Left lung (tissue), 10 donors: ENCODE data around the gene HAPLN2. TPM values are rescaled to one million over a fixed set of nuclear protein-coding genes. Genes with fewer than 3 reads are reported as not detected.
"Not testable (repeated sequence)": the region's sequence is repeated elsewhere in the genome, so short reads cannot be mapped to it uniquely, and the experiment has no call there.

ENCODE experiments used
- ATAC-seq: fragments of 200-7000 bp; cut with Tn5 transposase; one replicate; pipeline ENCODE4 v1.9.1; 2020; ENCODE audit warnings: moderate library complexity
- DNase-seq, 4 donors: peaks; one replicate each; pipeline ENCODE4 v3.0.0-alpha.2; 2013 to 2020
- H3K27ac ChIP-seq, 2 donors: fragments of 200-600 bp; sonication (generic) in 1 of 2; one replicate each; pipeline versions ENCODE4 v1.5.0 to v1.8.0; 2020 to 2021
- H3K27me3 ChIP-seq, 2 donors: fragments of 200-600 bp; sonication (generic) in 1 of 2; one replicate each; pipeline versions ENCODE4 v1.5.0 to v1.8.0; 2020 to 2021
- H3K36me3 ChIP-seq, 2 donors: fragments of 200-600 bp; sonication (generic) in 1 of 2; one replicate each; pipeline versions ENCODE4 v1.5.0 to v1.8.0; 2020 to 2021
- H3K4me1 ChIP-seq, 2 donors: fragments of 200-600 bp; one replicate each; pipeline ENCODE4 v1.8.0; 2021
- H3K4me3 ChIP-seq, 2 donors: fragments of 200-600 bp; sonication (generic) in 1 of 2; one replicate each; pipeline versions ENCODE4 v1.5.0 to v1.8.0; 2020 to 2021; ENCODE audit warnings: mild to moderate bottlenecking in 1 of 2
- H3K9me3 ChIP-seq, 2 donors: fragments of 200-600 bp; sonication (generic) in 1 of 2; one replicate each; pipeline versions ENCODE4 v1.5.0 to v1.8.0; 2020 to 2021
- intact Hi-C, 2 donors: fragments of 100-400 bp; cut with DNase I; formaldehyde crosslinking; loops; one replicate each; pipeline versions ENCODE4 v1.11.2 to v1.14.2; 2022
- polyA plus RNA-seq, 6 donors: library from polyadenylated mRNA; unstranded; fragments of 120-200 nt; gene quantifications; one replicate each; pipeline ENCODE4 v1.2.1, GENCODE V29; 2013; ENCODE audit not compliant: insufficient read length in 6 of 6
- total RNA-seq, 2 donors: library from RNA; stranded (reverse); fragmentation: NEBNext Ultra II Directional; extraction: Animal tissue kit (Norgen Biotek cat#: 25700); gene quantifications; one replicate each; pipeline ENCODE4 v1.2.1, GENCODE V29; 2021
- TF ChIP-seq, protein P1 (sequence below), 2 donors: fragments of 200-600 bp; sonication (generic) in 1 of 2; IDR thresholded peaks; one replicate each; pipeline versions ENCODE4 v1.5.0 to v1.8.0; 2021; ENCODE audit warnings: antibody characterized with exemption in 2 of 2
- donor health status: DM: no; HTN: yes; CAD: no.
- donor health status: DM: no; HTN: no; CAD: no.

The HAPLN2 gene
- total and polyA plus RNA-seq, 8 donors = 0.15 to 0.50 (median 0.33) TPM; not detected in 1

DNA sequence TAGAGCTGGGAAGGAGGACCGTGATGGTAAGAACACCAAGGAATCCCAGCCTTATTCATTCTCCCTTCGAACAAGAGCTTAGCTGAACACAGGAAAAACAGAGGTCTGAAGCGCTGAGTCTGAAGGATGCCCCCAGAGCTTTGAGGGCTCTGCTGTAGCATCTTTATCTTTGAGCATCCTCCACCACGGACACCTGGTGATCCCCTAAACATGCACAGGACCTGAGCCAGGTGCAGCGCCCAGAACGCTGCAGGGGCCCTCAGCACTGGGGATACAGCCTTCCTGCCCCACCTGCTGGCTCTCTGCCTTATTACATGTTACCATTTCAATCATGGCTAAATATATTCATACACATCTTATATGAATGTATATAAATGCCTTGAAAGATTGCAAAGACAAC lies 10.2 kb upstream of the HAPLN2 start:
- no peak overlapping the region for H3K27ac ChIP-seq
- no peaks in the 10 kb centered on the region for H3K36me3 ChIP-seq
- TF ChIP-seq, protein P1, sequence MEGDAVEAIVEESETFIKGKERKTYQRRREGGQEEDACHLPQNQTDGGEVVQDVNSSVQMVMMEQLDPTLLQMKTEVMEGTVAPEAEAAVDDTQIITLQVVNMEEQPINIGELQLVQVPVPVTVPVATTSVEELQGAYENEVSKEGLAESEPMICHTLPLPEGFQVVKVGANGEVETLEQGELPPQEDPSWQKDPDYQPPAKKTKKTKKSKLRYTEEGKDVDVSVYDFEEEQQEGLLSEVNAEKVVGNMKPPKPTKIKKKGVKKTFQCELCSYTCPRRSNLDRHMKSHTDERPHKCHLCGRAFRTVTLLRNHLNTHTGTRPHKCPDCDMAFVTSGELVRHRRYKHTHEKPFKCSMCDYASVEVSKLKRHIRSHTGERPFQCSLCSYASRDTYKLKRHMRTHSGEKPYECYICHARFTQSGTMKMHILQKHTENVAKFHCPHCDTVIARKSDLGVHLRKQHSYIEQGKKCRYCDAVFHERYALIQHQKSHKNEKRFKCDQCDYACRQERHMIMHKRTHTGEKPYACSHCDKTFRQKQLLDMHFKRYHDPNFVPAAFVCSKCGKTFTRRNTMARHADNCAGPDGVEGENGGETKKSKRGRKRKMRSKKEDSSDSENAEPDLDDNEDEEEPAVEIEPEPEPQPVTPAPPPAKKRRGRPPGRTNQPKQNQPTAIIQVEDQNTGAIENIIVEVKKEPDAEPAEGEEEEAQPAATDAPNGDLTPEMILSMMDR (IDR thresholded peaks at IDR 0.05) = no peak
- no peak overlapping the region for H3K4me3 ChIP-seq
- intact Hi-C loops = loop anchor here in 1 of 2 donors (5.0 to 10.0 kb wide), 2 partner anchors 154 to 227 kb away; no protein-coding TSS in a partner anchor
- no peak for DNase-seq
- peak; percentile 72 for ATAC-seq
- H3K4me1 ChIP-seq = no peaks in the 10 kb centered on the region
- H3K27me3 ChIP-seq = peaks cover 0 to 39% of the 10 kb centered on the region in 2 donors
- no peaks in the 10 kb centered on the region for H3K9me3 ChIP-seq

DNA sequence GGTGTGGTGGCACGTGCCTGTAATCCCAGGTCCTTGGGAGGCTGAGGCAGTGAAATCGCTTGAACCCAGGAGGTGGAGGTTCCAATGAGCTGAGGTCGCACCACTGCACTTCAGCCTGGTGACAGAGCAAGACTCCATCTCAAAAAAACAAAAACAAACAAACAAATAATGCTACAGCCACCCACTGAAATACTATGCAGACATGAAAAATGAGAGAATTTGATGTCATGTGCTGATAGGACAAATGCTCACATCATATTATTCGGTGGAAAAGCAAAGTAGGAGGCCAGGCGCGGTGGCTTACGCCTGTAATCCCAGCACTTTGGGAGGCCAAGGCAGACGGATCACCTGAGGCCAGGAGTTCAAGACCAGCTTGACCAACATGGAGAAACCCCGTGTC lies 9.1 kb upstream of the HAPLN2 start:
- H3K9me3 ChIP-seq, H3K4me1 ChIP-seq, ATAC-seq, H3K36me3 ChIP-seq, H3K4me3 ChIP-seq, intact Hi-C loops, H3K27ac ChIP-seq, DNase-seq: not testable (repeated sequence)
- peaks cover 0 to 39% of the 10 kb centered on the region in 2 donors for H3K27me3 ChIP-seq

DNA sequence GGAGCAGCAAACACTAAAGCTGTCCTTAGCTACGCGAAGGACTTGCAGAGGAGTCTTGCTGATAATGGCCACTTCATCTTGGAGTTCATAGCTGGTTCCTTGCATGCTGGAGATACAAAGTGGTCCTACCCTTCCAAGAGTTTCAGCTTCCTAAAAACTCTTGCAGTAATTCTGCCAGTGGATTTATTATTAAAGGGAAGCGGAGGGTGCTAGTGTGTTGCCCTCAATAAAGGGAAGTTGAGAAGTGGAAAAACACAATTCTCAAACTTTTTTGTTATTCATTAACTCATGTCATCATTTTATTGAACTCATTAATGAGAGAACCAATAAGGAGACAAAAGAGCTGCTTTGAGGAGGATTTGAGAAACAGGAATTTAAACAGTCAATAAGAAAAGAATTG lies 6.5 kb upstream of the HAPLN2 start:
- no peak overlapping the region for H3K4me3 ChIP-seq
- H3K27ac ChIP-seq = no peak overlapping the region
- peaks cover 0 to 59% of the 10 kb centered on the region in 2 donors for H3K27me3 ChIP-seq
- TF ChIP-seq, protein P1 (IDR thresholded peaks at IDR 0.05) = no peak
- no peaks in the 10 kb centered on the region for H3K36me3 ChIP-seq
- intact Hi-C loops = no loop called here
- no peak for ATAC-seq
- H3K4me1 ChIP-seq = no peaks in the 10 kb centered on the region
- no peak for DNase-seq
- no peaks in the 10 kb centered on the region for H3K9me3 ChIP-seq

DNA sequence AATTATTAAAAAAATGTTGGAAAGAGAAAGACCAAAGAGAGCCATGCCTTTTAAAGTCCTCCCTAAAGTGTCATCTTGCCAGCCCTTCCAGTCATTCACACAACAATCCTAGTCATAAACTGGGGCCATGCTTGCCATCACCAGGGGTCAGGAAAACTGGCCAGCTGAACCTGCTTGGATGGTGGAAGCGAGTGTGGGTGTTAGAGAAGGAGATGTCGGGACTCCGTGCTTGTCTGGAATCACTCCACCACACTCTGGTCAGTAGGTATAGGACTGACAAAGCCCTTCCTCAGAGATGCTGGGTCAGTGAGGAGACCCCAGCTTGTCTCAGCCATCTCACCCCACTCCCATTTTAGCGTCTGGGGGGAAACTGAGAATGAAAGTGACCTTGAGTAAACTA lies 3.3 kb upstream of the HAPLN2 start:
- ATAC-seq (no peak), DNase-seq (no peak)
- Histone ChIP-seq H3K27ac (no peak overlapping the region), H3K9me3 (no peaks in the 10 kb centered on the region), H3K4me3 (no peak overlapping the region), H3K36me3 (no peaks in the 10 kb centered on the region), H3K27me3 (peaks cover 0 to 73% of the 10 kb centered on the region in 2 donors), H3K4me1 (no peaks in the 10 kb centered on the region)
- TF ChIP-seq, protein P1 (IDR thresholded peaks at IDR 0.05) = no peak
- intact Hi-C loops = no loop called here

DNA sequence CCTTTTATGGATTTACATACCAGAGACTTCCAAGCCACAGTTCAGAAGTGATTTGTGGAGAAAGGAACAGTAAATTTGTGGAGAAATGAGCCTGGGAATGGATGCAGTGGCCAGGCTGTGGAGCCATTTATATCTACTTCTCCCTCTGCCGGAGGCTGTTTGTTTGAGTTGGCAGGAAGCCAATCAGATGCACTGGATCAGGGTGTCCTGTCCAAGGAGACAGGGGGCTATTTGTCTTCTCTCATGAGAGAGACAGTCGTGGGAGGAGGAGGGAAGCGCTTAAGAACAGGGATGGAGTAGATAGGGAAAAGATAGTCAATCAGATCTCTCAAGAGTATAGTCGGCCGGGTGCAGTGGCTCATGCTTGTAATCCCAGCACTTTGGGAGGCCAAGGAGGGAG lies 2.8 kb upstream of the HAPLN2 start:
- H3K4me1 ChIP-seq = no peaks in the 10 kb centered on the region
- TF ChIP-seq, protein P1 (IDR thresholded peaks at IDR 0.05) = no peak
- no peak overlapping the region for H3K27ac ChIP-seq
- intact Hi-C loops = no loop called here
- DNase-seq (peak in 1 of 4 donors; percentile 41), ATAC-seq (no peak)
- peaks cover 0 to 74% of the 10 kb centered on the region in 2 donors for H3K27me3 ChIP-seq
- H3K4me3 ChIP-seq = no peak overlapping the region
- no peaks in the 10 kb centered on the region for H3K9me3 ChIP-seq
- H3K36me3 ChIP-seq = no peaks in the 10 kb centered on the region

DNA sequence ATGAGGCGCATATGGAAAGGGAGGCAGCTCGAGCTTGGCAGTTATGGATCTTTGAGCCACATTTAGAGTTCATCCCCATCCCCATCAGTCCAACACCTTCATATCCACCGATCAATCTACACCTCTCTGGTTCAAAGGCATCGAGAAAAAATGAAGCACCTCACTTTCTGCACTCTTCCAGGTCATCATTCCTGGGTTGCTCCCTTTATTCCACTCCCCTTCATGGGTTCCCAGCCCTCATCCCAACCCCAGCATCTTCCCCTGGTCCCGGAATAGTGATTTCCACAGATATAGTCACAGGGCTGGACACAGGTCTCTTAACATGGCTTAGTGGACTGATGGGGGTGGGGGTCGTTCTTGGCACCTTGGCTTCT lies 354 bp downstream of the HAPLN2 start:
- Histone ChIP-seq H3K27ac (no peak overlapping the region), H3K9me3 (no peaks in the 10 kb centered on the region), H3K27me3 (peaks cover 14 to 87% of the 10 kb centered on the region in 2 donors), H3K36me3 (no peaks in the 10 kb centered on the region), H3K4me1 (peaks cover 5 to 11% of the 10 kb centered on the region in 2 donors), H3K4me3 (no peak overlapping the region)
- ATAC-seq (no peak), DNase-seq (no peak)
- TF ChIP-seq, protein P1 (IDR thresholded peaks at IDR 0.05) = no peak
- intact Hi-C loops = no loop called here
